ENCODE data around the gene ANKRD52. TPM values are rescaled to one million over a fixed set of nuclear protein-coding genes. Genes with fewer than 3 reads are reported as not detected.

The ANKRD52 gene
- total and polyA plus RNA-seq, 4 donors: 5.4 to 13.6 (median 9.3) TPM

DNA sequence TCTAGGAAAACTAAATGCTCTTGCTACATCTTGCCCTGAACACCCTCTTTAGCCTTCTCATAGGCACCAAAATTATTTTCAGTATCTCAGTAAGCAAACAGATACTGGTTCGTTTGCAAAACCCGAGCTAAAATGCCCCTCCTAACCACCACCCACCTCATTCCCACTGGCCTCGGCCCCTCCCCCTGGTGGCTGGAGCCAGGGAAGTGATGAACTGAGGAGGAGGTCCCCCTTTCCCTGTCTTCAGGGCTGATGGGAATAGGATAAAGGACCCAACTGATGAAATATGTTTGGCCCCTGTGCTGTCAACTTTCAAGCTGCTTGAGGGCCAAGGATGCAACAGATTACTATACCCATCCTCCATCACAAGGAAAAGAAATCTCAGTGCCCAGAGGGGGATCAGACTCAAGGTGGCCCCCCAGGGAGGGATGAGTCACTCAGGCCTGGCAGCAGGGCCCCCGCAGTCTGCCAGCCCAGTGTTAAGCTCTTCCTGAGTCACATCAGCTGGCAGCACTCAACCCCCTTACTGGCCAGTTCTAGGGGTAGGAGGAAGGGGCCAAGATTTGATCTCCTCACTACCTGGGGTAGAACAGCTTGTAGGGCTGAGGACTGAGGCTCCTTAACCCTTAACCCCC lies 1.7 kb downstream of the ANKRD52 start:
- peaks cover 8 to 38% (median 25%) of the 10 kb centered on the region in 4 donors for H3K36me3 ChIP-seq (ENCODE audit: control insufficient read depth in 4 of 4, insufficient read depth in 3 of 4, low read depth in 1 of 4, low read length in 3 of 4)
- H3K9ac ChIP-seq (ENCODE audit: low read depth in 1 of 2, low read length in 2 of 2): no peak overlapping the region
- no peaks in the 10 kb centered on the region for H3K9me3 ChIP-seq (ENCODE audit: control insufficient read depth in 4 of 4, low read length in 3 of 4)
- H3K27ac ChIP-seq (ENCODE audit: low read depth in 1 of 2, low read length in 2 of 2): no peak overlapping the region
- peaks cover 1 to 20% (median 15%) of the 10 kb centered on the region in 4 donors for H3K4me1 ChIP-seq (ENCODE audit: control insufficient read depth in 4 of 4, insufficient read depth in 4 of 4, low read length in 3 of 4)
- H3K27me3 ChIP-seq (ENCODE audit: control insufficient read depth in 4 of 4, insufficient read depth in 4 of 4, low read length in 3 of 4): no peaks in the 10 kb centered on the region
- WGBS: 58% methylated on average over 4 of the region's 4 CpGs
- no peak overlapping the region for H3K4me3 ChIP-seq (ENCODE audit: low read depth in 1 of 3, low read length in 3 of 3)
- TF ChIP-seq YY1 (IDR thresholded peaks at IDR 0.05): no peak
- TF ChIP-seq RAD21 (IDR thresholded peaks at IDR 0.05): no peak
- no peak for TF ChIP-seq HNF4A (conservative IDR thresholded peaks at IDR 0.05)
- TF ChIP-seq, protein P1, sequence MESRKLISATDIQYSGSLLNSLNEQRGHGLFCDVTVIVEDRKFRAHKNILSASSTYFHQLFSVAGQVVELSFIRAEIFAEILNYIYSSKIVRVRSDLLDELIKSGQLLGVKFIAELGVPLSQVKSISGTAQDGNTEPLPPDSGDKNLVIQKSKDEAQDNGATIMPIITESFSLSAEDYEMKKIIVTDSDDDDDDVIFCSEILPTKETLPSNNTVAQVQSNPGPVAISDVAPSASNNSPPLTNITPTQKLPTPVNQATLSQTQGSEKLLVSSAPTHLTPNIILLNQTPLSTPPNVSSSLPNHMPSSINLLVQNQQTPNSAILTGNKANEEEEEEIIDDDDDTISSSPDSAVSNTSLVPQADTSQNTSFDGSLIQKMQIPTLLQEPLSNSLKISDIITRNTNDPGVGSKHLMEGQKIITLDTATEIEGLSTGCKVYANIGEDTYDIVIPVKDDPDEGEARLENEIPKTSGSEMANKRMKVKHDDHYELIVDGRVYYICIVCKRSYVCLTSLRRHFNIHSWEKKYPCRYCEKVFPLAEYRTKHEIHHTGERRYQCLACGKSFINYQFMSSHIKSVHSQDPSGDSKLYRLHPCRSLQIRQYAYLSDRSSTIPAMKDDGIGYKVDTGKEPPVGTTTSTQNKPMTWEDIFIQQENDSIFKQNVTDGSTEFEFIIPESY (IDR thresholded peaks at IDR 0.05): no peak
- TF ChIP-seq NR2F2 (IDR thresholded peaks at IDR 0.05): no peak
- TF ChIP-seq, protein P2, sequence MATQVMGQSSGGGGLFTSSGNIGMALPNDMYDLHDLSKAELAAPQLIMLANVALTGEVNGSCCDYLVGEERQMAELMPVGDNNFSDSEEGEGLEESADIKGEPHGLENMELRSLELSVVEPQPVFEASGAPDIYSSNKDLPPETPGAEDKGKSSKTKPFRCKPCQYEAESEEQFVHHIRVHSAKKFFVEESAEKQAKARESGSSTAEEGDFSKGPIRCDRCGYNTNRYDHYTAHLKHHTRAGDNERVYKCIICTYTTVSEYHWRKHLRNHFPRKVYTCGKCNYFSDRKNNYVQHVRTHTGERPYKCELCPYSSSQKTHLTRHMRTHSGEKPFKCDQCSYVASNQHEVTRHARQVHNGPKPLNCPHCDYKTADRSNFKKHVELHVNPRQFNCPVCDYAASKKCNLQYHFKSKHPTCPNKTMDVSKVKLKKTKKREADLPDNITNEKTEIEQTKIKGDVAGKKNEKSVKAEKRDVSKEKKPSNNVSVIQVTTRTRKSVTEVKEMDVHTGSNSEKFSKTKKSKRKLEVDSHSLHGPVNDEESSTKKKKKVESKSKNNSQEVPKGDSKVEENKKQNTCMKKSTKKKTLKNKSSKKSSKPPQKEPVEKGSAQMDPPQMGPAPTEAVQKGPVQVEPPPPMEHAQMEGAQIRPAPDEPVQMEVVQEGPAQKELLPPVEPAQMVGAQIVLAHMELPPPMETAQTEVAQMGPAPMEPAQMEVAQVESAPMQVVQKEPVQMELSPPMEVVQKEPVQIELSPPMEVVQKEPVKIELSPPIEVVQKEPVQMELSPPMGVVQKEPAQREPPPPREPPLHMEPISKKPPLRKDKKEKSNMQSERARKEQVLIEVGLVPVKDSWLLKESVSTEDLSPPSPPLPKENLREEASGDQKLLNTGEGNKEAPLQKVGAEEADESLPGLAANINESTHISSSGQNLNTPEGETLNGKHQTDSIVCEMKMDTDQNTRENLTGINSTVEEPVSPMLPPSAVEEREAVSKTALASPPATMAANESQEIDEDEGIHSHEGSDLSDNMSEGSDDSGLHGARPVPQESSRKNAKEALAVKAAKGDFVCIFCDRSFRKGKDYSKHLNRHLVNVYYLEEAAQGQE (IDR thresholded peaks at IDR 0.05): no peak
- TF ChIP-seq TAF1 (conservative IDR thresholded peaks at IDR 0.05): no peak
- TF ChIP-seq, protein P3, sequence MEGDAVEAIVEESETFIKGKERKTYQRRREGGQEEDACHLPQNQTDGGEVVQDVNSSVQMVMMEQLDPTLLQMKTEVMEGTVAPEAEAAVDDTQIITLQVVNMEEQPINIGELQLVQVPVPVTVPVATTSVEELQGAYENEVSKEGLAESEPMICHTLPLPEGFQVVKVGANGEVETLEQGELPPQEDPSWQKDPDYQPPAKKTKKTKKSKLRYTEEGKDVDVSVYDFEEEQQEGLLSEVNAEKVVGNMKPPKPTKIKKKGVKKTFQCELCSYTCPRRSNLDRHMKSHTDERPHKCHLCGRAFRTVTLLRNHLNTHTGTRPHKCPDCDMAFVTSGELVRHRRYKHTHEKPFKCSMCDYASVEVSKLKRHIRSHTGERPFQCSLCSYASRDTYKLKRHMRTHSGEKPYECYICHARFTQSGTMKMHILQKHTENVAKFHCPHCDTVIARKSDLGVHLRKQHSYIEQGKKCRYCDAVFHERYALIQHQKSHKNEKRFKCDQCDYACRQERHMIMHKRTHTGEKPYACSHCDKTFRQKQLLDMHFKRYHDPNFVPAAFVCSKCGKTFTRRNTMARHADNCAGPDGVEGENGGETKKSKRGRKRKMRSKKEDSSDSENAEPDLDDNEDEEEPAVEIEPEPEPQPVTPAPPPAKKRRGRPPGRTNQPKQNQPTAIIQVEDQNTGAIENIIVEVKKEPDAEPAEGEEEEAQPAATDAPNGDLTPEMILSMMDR (IDR thresholded peaks at IDR 0.05; ENCODE audit: low read depth, low read length, missing input control): no peak
- no peak for TF ChIP-seq SP1 (IDR thresholded peaks at IDR 0.05)
- TF ChIP-seq JUND (IDR thresholded peaks at IDR 0.05): no peak
- no peak for TF ChIP-seq GABPA (IDR thresholded peaks at IDR 0.05 in 1 of 2, conservative IDR thresholded peaks at IDR 0.05 in 1 of 2)
- no peak for TF ChIP-seq FOXA2 (IDR thresholded peaks at IDR 0.05)
- no peak for TF ChIP-seq HNF4G (IDR thresholded peaks at IDR 0.05)
- TF ChIP-seq, protein P4, sequence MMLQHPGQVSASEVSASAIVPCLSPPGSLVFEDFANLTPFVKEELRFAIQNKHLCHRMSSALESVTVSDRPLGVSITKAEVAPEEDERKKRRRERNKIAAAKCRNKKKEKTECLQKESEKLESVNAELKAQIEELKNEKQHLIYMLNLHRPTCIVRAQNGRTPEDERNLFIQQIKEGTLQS (IDR thresholded peaks at IDR 0.05): no peak
- TF ChIP-seq EGR1 (IDR thresholded peaks at IDR 0.05; ENCODE audit: low read depth in 2 of 2): no peak
- TF ChIP-seq, protein P5, sequence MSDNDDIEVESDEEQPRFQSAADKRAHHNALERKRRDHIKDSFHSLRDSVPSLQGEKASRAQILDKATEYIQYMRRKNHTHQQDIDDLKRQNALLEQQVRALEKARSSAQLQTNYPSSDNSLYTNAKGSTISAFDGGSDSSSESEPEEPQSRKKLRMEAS (IDR thresholded peaks at IDR 0.05): no peak
- TF ChIP-seq FOXA1 (IDR thresholded peaks at IDR 0.05): no peak
- TF ChIP-seq RXRA (IDR thresholded peaks at IDR 0.05): no peak
- DNase-seq (ENCODE audit: low spot score): no peak

Data from liver (tissue), 9 donors.